ENCODE measurements around the gene SCN4A.
"Not testable (repeated sequence)": the region's sequence is repeated elsewhere in the genome, so short reads cannot be mapped to it uniquely, and the experiment has no call there.

SCN4A gene

GRCh38 chr17:63972796-63973195 is at the start of gene SCN4A:
TSS of gene SCN4A (minus strand) at chr17:63972918. CDS start at chr17:63972841, 77 bp downstream.
- no peak for DNase-seq

GRCh38 chr17:64020056-64020766 is 47.5 kb upstream of the SCN4A start, which contains the start of gene ICAM2:
TSS of gene ICAM2 (minus strand) at chr17:64020633. CDS start at chr17:64006691, 13,942 bp downstream.
- peak; percentile 85 for DNase-seq

- not testable (repeated sequence) for DNase-seq
These were observed 46.8 kb upstream of the SCN4A start for GRCh38 chr17:64019551-64019961.

GRCh38 chr17:64017381-64017980 is 44.8 kb upstream of the SCN4A start:
- DNase-seq: no peak

- no peak for DNase-seq
These were observed 44.3 kb upstream of the SCN4A start for GRCh38 chr17:64016974-64017373.

- no peak for DNase-seq
These were observed 43.6 kb upstream of the SCN4A start for GRCh38 chr17:64016231-64016784.

- DNase-seq: no peak
These were observed 42.7 kb upstream of the SCN4A start for GRCh38 chr17:64015447-64015846.

GRCh38 chr17:64009571-64010402 is 37.1 kb upstream of the SCN4A start:
- no peak for DNase-seq

- DNase-seq: no peak
These were observed 36.1 kb upstream of the SCN4A start for GRCh38 chr17:64008830-64009229.

GRCh38 chr17:64008346-64008745 is 35.6 kb upstream of the SCN4A start:
- DNase-seq: no peak

- DNase-seq: no peak
These were observed 35.1 kb upstream of the SCN4A start for GRCh38 chr17:64007838-64008282.

GRCh38 chr17:64007089-64007837 is 34.5 kb upstream of the SCN4A start:
- not testable (repeated sequence) for DNase-seq

- DNase-seq: no peak
These were observed 33.8 kb upstream of the SCN4A start for GRCh38 chr17:64006361-64007088.

- no peak for DNase-seq
These were observed 33.0 kb upstream of the SCN4A start for GRCh38 chr17:64005734-64006167.

- DNase-seq: no peak
These were observed 32.4 kb upstream of the SCN4A start for GRCh38 chr17:64004903-64005733.

GRCh38 chr17:64004218-64004770 is 31.6 kb upstream of the SCN4A start:
- no peak for DNase-seq

- DNase-seq: no peak
These were observed 30.9 kb upstream of the SCN4A start for GRCh38 chr17:64003526-64004121.

GRCh38 chr17:64002658-64003525 is 30.2 kb upstream of the SCN4A start:
- DNase-seq: no peak

All from stimulated activated naive CD4-positive, alpha-beta T cell treated with Interleukin-2 at 50 U/mL for 16 hours (primary cell).